HepG2 (cell line): ENCODE data around the gene CDHR5. TPM values are rescaled to one million over a fixed set of nuclear protein-coding genes. Genes with fewer than 3 reads are reported as not detected.
A peak's percentile ranks its signal among the peaks of the same experiment; 100 is the strongest.

ENCODE experiments used
- CHCHD3 ChIP-seq: sonication (generic); formaldehyde crosslinking; IDR thresholded peaks from 2 replicates; pipeline ENCODE4 v1.8.0; 2022; ENCODE audit warnings: mild to moderate bottlenecking, missing genetic modification reagents, moderate library complexity
- DBP ChIP-seq: sonication (generic); formaldehyde crosslinking; IDR thresholded peaks from 2 replicates; pipeline ENCODE4 v1.4.0; 2020; ENCODE audit warnings: missing genetic modification reagents; ENCODE audit errors: not compliant biosample characterization
- DR1 ChIP-seq: sonication (generic); formaldehyde crosslinking; IDR thresholded peaks from 2 replicates; pipeline ENCODE4 v1.8.0; 2021; ENCODE audit warnings: mild to moderate bottlenecking, missing genetic modification reagents, inconsistent platforms
- EZH2 ChIP-seq: conservative IDR thresholded peaks from 2 replicates; pipeline ENCODE4 v1.6.1; 2012; ENCODE audit warnings: mild to moderate bottlenecking, low read depth, low read length, moderate library complexity
- GATA4 ChIP-seq: sonication (generic); IDR thresholded peaks from 2 replicates; pipeline ENCODE4 v1.6.1; 2016; ENCODE audit warnings: antibody characterized with exemption, low read depth, borderline replicate concordance
- HNRNPLL ChIP-seq: fragments of 200-400 bp; formaldehyde crosslinking; IDR thresholded peaks from 2 replicates; pipeline ENCODE4 v1.6.1; 2017; ENCODE audit warnings: mild to moderate bottlenecking, low read depth, low read length; ENCODE audit not compliant: poor library complexity, severe bottlenecking
- KDM6A ChIP-seq: IDR thresholded peaks from 2 replicates; pipeline ENCODE4 v1.6.1; 2016; ENCODE audit warnings: low read depth
- RNF219 ChIP-seq: sonication (generic); formaldehyde crosslinking; IDR thresholded peaks from 2 replicates; pipeline ENCODE4 v1.5.0; 2020; ENCODE audit warnings: mild to moderate bottlenecking, missing genetic modification reagents
- TFDP1 ChIP-seq: IDR thresholded peaks from 2 replicates; pipeline ENCODE4 v1.6.1; 2016; ENCODE audit warnings: missing compliant biosample characterization, missing genetic modification reagents, borderline replicate concordance
- TOE1 ChIP-seq: sonication (generic); formaldehyde crosslinking; IDR thresholded peaks from 2 replicates; pipeline ENCODE4 v1.4.0; 2020; ENCODE audit warnings: mild to moderate bottlenecking, missing genetic modification reagents
- TOPORS ChIP-seq: sonication (generic); formaldehyde crosslinking; IDR thresholded peaks from 2 replicates; pipeline ENCODE4 v1.8.0; 2023; ENCODE audit warnings: mild to moderate bottlenecking, missing genetic modification reagents
- ZNF207 ChIP-seq: fragments of 450-650 bp; IDR thresholded peaks from 2 replicates; pipeline ENCODE4 v1.6.1; 2016; ENCODE audit warnings: antibody characterized with exemption, borderline replicate concordance
- ZNF3 ChIP-seq: IDR thresholded peaks from 2 replicates; pipeline ENCODE4 v1.7.0; 2017; ENCODE audit warnings: inconsistent platforms
- ZNF598 ChIP-seq: sonication (generic); formaldehyde crosslinking; IDR thresholded peaks from 2 replicates; pipeline ENCODE4 v1.5.1; 2020; ENCODE audit warnings: mild to moderate bottlenecking, missing genetic modification reagents, borderline replicate concordance
- ZNF607 ChIP-seq: sonication (generic); formaldehyde crosslinking; IDR thresholded peaks from 2 replicates; pipeline ENCODE4 v1.5.1; 2020; ENCODE audit warnings: missing genetic modification reagents, mild to moderate bottlenecking, borderline replicate concordance
- ZNF672 ChIP-seq: sonication (generic); formaldehyde crosslinking; IDR thresholded peaks from 2 replicates; pipeline ENCODE4 v1.8.1; 2022; ENCODE audit warnings: missing genetic modification reagents
- ZNF770 ChIP-seq: sonication (generic); formaldehyde crosslinking; IDR thresholded peaks from 2 replicates; pipeline ENCODE4 v1.5.0; 2020; ENCODE audit warnings: mild to moderate bottlenecking, missing genetic modification reagents
- polyA plus RNA-seq, 8 experiments: library from polyadenylated mRNA; depleted of rRNA in 3 of 8; stranded (reverse) in 7 of 8; unstranded in 1 of 8; fragments of >200 nt; fragmentation: Illumina TruSeq in 4 of 8; extraction: Trizol in 4 of 8; gene quantifications; 2 replicates each; pipeline versions ENCODE4 v1.2.1 to v1.2.3, GENCODE V29; 2011 to 2016; ENCODE audit warnings: low read depth in 4 of 8, missing spikeins in 1 of 8, mixed read lengths in 1 of 8; ENCODE audit not compliant: insufficient read depth in 1 of 8
- total RNA-seq, 5 experiments: library from RNA; depleted of rRNA; stranded (reverse); fragments of >200 nt; fragmentation: Illumina TruSeq; extraction: Trizol; gene quantifications; 2 replicates each; pipeline ENCODE4 v1.2.3, GENCODE V29; 2016; ENCODE audit warnings: low read depth in 1 of 5
- TF ChIP-seq, protein P1 (sequence below): sonication (generic); formaldehyde crosslinking; IDR thresholded peaks from 2 replicates; pipeline ENCODE4 v1.4.0; 2020; ENCODE audit warnings: mild to moderate bottlenecking, missing genetic modification reagents
- TF ChIP-seq, protein P2 (sequence below): sonication (generic); formaldehyde crosslinking; IDR thresholded peaks from 2 replicates; pipeline ENCODE4 v1.9.0; 2022; ENCODE audit warnings: missing genetic modification reagents, mild to moderate bottlenecking, borderline replicate concordance

CDHR5 gene
- total and polyA plus RNA-seq, 2 of the 13 experiments (the other 11 are each of a cell fraction or from before 2014, with no cell fraction given): 0.46 to 0.71 TPM

DNA sequence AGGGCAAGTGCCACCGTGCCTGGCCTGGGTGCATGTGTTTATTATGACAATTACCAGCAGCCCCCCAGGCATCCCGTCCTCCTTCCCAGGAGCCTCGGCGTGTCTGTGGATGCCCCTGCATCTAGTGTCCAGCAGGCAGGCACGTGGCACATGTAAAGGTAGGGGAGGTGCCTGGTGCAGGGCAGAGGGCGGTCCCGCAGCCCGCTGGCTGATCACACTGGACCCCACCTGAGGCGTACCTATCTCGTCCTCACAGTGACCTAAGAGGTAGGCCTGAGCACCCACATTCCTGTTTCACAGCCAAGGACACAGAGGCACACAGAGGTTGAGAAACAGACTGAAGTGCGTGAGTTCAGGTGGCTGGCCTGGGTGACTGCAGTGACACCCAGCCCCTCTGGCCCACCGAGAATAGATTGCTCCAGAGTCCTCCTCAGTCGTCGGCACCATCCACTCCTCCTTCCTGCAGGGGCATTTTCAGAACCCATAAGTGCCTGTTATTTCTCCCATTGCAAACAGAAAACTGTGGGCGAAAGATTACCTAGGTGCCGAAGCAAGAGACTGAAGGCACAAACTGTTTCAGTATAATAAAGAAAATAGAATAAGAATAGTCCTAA lies 51.5 kb downstream of the CDHR5 start (continued):
- TF ChIP-seq TOE1 (CRISPR knock-in tag) (no peak), TFDP1 (no peak), KDM6A (no peak), ZNF207 (no peak), ZNF607 (CRISPR knock-in tag) (0 out of 2 replicates have a peak, but pooled peaks have one; percentile 26), RNF219 (no peak), ZNF770 (CRISPR knock-in tag) (peak; percentile 12; the same call in 1 of the 2 replicates), DBP (CRISPR knock-in tag) (no peak), ZNF598 (CRISPR knock-in tag) (no peak), DR1 (no peak), CHCHD3 (no peak), EZH2 (no peak), GATA4 (no peak), TOPORS (no peak), HNRNPLL (no peak), ZNF672 (no peak), ZNF3 (CRISPR knock-in tag) (no peak)
- TF ChIP-seq, protein P1, sequence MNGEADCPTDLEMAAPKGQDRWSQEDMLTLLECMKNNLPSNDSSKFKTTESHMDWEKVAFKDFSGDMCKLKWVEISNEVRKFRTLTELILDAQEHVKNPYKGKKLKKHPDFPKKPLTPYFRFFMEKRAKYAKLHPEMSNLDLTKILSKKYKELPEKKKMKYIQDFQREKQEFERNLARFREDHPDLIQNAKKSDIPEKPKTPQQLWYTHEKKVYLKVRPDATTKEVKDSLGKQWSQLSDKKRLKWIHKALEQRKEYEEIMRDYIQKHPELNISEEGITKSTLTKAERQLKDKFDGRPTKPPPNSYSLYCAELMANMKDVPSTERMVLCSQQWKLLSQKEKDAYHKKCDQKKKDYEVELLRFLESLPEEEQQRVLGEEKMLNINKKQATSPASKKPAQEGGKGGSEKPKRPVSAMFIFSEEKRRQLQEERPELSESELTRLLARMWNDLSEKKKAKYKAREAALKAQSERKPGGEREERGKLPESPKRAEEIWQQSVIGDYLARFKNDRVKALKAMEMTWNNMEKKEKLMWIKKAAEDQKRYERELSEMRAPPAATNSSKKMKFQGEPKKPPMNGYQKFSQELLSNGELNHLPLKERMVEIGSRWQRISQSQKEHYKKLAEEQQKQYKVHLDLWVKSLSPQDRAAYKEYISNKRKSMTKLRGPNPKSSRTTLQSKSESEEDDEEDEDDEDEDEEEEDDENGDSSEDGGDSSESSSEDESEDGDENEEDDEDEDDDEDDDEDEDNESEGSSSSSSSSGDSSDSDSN (CRISPR knock-in tag): no peak
- TF ChIP-seq, protein P2, sequence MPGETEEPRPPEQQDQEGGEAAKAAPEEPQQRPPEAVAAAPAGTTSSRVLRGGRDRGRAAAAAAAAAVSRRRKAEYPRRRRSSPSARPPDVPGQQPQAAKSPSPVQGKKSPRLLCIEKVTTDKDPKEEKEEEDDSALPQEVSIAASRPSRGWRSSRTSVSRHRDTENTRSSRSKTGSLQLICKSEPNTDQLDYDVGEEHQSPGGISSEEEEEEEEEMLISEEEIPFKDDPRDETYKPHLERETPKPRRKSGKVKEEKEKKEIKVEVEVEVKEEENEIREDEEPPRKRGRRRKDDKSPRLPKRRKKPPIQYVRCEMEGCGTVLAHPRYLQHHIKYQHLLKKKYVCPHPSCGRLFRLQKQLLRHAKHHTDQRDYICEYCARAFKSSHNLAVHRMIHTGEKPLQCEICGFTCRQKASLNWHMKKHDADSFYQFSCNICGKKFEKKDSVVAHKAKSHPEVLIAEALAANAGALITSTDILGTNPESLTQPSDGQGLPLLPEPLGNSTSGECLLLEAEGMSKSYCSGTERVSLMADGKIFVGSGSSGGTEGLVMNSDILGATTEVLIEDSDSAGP (CRISPR knock-in tag): 0 out of 2 replicates have a peak, but pooled peaks have one; percentile 36
